Adrenal gland (tissue), 5 donors: ENCODE measurements around the gene DSG4.
A peak's percentile ranks its signal among the peaks of the same experiment; 100 is the strongest.

Experiments used
- POLR2A ChIP-seq, 2 donors: fragments of 450-650 bp; IDR thresholded peaks; one replicate each; pipeline ENCODE4 v1.6.1; 2017; ENCODE audit warnings: antibody characterized with exemption in 2 of 2, mild to moderate bottlenecking in 2 of 2, moderate library complexity in 1 of 2
- TF ChIP-seq, protein P1 (sequence below), 6 experiments: fragments of 450-650 bp in 4 of 6; fragments of 200-600 bp in 2 of 6; sonication (generic) in 1 of 6; IDR thresholded peaks; 1 replicate in 5 of 6; 2 replicates in 1 of 6; pipeline versions ENCODE4 v1.5.1 to v1.8.0; 2016 to 2021; ENCODE audit warnings: antibody characterized with exemption in 6 of 6, mild to moderate bottlenecking in 2 of 6, moderate library complexity in 1 of 6
- donor health status: DM: no; HTN: no; CAD: no.

DNA sequence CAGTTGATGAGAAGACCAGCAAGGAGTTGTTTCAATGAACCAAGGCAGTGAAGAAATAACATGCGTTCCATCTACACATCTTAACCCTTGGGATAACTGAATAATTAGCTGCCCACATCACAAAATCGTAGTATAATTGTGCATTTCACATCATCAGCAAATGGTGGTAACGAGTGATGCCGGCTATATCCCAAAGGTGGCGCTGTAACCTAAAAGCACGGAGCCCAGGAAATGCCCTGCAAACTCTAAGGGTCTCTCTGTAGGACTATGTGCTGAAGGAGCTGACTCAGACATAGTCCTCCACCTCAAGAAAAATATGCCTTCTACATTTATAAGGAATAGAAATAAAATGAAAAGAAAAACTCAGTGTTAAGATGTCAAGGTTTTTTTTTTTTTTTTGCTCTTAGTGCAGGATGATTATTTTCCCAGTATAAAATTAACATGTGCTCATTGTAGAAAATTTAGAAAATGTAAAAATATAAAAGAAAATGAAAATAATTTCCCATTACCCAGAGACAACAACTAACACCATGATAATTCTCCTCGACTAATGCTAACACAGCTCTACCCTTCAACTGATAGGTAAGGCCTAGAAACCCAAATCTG, 47.9 kb downstream of the DSG4 start:
- no peak for TF ChIP-seq POLR2A (IDR thresholded peaks at IDR 0.05)
- TF ChIP-seq, protein P1, sequence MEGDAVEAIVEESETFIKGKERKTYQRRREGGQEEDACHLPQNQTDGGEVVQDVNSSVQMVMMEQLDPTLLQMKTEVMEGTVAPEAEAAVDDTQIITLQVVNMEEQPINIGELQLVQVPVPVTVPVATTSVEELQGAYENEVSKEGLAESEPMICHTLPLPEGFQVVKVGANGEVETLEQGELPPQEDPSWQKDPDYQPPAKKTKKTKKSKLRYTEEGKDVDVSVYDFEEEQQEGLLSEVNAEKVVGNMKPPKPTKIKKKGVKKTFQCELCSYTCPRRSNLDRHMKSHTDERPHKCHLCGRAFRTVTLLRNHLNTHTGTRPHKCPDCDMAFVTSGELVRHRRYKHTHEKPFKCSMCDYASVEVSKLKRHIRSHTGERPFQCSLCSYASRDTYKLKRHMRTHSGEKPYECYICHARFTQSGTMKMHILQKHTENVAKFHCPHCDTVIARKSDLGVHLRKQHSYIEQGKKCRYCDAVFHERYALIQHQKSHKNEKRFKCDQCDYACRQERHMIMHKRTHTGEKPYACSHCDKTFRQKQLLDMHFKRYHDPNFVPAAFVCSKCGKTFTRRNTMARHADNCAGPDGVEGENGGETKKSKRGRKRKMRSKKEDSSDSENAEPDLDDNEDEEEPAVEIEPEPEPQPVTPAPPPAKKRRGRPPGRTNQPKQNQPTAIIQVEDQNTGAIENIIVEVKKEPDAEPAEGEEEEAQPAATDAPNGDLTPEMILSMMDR (IDR thresholded peaks at IDR 0.05), result peak; percentile 7 to 53 (median 34)
